ENCODE data around the gene RABL2A.
"Not testable (repeated sequence)": the region's sequence is repeated elsewhere in the genome, so short reads cannot be mapped to it uniquely, and the experiment has no call there.

RABL2A gene

GRCh38 chr2:113621002-113621401 lies 6.1 kb upstream of the RABL2A start:
- not testable (repeated sequence) for DNase-seq

- DNase-seq = not testable (repeated sequence)
Observed at GRCh38 chr2:113625906-113626305, 1.2 kb upstream of the RABL2A start.

GRCh38 chr2:113632849-113633345 lies 5.8 kb downstream of the RABL2A start:
- DNase-seq = not testable (repeated sequence)

GRCh38 chr2:113635358-113635757 lies 8.3 kb downstream of the RABL2A start:
- DNase-seq = not testable (repeated sequence)

- not testable (repeated sequence) for DNase-seq
Observed at GRCh38 chr2:113636226-113636625, 9.2 kb downstream of the RABL2A start.

GRCh38 chr2:113638084-113638483 lies 11.0 kb downstream of the RABL2A start:
- DNase-seq = not testable (repeated sequence)

- not testable (repeated sequence) for DNase-seq
Observed at GRCh38 chr2:113646217-113646616, 19.2 kb downstream of the RABL2A start.

GRCh38 chr2:113650834-113651815 lies 24.1 kb downstream of the RABL2A start:
- not testable (repeated sequence) for DNase-seq

GRCh38 chr2:113652599-113652998 lies 25.5 kb downstream of the RABL2A start:
- DNase-seq = not testable (repeated sequence)

GRCh38 chr2:113656031-113656624 lies 29.1 kb downstream of the RABL2A start:
- DNase-seq = not testable (repeated sequence)

GRCh38 chr2:113657735-113658134 lies 30.7 kb downstream of the RABL2A start:
- DNase-seq = not testable (repeated sequence)

GRCh38 chr2:113663285-113664060 lies 36.4 kb downstream of the RABL2A start:
- not testable (repeated sequence) for DNase-seq

GRCh38 chr2:113664761-113665533 lies 37.9 kb downstream of the RABL2A start:
- DNase-seq = not testable (repeated sequence)

- DNase-seq = not testable (repeated sequence)
Observed at GRCh38 chr2:113669013-113669412, 41.9 kb downstream of the RABL2A start.

- no peak for DNase-seq
Observed at GRCh38 chr2:113672326-113672932, 45.4 kb downstream of the RABL2A start.

- no peak for DNase-seq
Observed at GRCh38 chr2:113675875-113676274, 48.8 kb downstream of the RABL2A start.

- no peak for DNase-seq
Observed at GRCh38 chr2:113676623-113677266, 49.7 kb downstream of the RABL2A start.

GRCh38 chr2:113677330-113677729 lies 50.3 kb downstream of the RABL2A start:
- DNase-seq = no peak

GRCh38 chr2:113679457-113679856 lies 52.4 kb downstream of the RABL2A start:
- no peak for DNase-seq

- DNase-seq = no peak
Observed at GRCh38 chr2:113685471-113685870, 58.4 kb downstream of the RABL2A start.

- DNase-seq = no peak
Observed at GRCh38 chr2:113686537-113686936, 59.5 kb downstream of the RABL2A start.
